A549 (cell line): ENCODE results near the gene AMFR.

Source experiments
- CHD2 ChIP-seq: fragments of 150-350 bp; IDR thresholded peaks from 2 replicates; pipeline ENCODE4 v1.6.1; 2014; ENCODE audit warnings: low read length; ENCODE audit not compliant: partially characterized antibody
- CTCF ChIP-seq: fragments of >200 bp; sonication (Bioruptor Twin); formaldehyde crosslinking; IDR thresholded peaks from 3 replicates; pipeline ENCODE4 v1.5.1; 2016
- POLR2A ChIP-seq: IDR thresholded peaks from 2 replicates; pipeline ENCODE4 v1.6.1; 2012; ENCODE audit warnings: mild to moderate bottlenecking, low read length
- SMC3 ChIP-seq: fragments of >200 bp; sonication (Bioruptor Twin); formaldehyde crosslinking; IDR thresholded peaks from 3 replicates; pipeline ENCODE4 v1.6.1; 2018; ENCODE audit warnings: inconsistent platforms
- SREBF2 ChIP-seq: fragments of 450-650 bp; IDR thresholded peaks from 2 replicates; pipeline ENCODE4 v1.6.1; 2014; ENCODE audit warnings: mild to moderate bottlenecking, moderate library complexity

GRCh38 chr16:56457927-56458470 lies 32.7 kb upstream of the AMFR start:
- TF ChIP-seq CTCF (no peak), SREBF2 (no peak), SMC3 (no peak), CHD2 (no peak), POLR2A (no peak)
